Measurements from ENCODE around the gene NKAIN2.

Gene NKAIN2

DNA sequence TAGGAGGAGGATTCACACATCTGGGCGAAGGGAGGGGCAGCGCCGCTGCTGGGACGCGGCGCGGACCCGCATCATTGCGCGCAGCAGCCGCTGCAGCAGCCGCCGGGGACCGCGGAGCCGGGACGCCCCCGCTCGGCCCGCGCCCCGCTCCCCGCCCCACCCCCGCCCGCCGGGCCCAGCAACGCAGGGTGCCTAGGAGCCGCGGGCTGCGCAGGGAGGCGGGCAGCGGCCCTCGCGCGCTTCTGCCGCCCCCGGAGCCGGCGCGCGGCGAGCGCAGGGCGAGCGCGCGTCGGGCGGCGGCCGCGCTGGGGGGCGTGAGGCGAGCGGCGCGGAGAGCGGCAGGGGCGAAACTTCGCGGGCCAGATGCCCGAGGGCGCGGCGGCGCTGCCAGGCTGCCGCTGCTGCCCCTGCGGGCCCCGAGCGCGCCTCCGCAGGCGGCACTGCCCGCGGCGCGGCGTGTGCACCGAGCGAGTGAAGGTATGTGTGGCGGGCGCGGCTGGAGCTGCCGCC, at the start of gene NKAIN2:
TSS of gene NKAIN2 (plus strand) at position 362 of the 510 bp plus-strand sequence.
- no peak for DNase-seq (ENCODE audit: low read depth in 2 of 2)

DNA sequence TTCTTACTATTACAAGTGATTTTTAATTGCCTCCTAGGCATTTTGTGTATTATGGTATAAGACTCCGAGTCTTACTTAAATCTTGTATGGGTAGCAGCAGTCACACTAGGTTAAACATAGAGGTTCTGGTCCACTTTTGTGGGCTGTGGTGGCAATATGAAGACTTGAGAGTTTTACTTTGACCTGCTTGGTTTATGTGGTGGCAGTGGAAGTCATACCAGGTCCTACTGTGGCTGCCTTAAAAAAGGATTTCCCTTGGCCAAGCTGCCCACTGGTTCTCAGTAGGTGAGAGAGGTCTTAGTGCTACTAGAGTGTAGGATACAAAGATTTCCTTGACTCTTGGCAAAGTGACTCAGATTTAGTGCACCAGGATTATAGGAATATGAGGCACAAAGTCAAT, 44.2 kb upstream of the NKAIN2 start:
- no peak for DNase-seq (ENCODE audit: low read depth in 2 of 2)

DNA sequence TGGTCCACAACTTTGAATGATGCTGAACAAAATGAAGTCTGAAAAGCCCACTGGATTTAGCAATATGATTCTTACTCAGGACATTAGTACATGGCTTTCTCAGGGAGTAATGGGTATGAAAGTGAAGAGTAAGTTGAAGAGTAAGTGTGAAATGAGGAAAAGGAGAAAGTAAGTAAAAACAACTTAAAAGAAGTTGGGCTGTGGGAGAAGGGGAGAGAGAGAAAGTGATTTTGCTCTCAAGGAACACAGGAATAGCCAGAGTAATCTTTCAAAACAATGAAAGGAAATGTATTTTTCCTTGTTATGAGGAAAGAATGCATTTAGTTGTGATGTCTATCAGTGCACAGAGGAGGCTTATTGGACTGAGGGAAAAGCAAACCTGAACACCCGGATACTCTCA, 39.8 kb upstream of the NKAIN2 start:
- DNase-seq (ENCODE audit: low read depth in 2 of 2), result no peak

DNA sequence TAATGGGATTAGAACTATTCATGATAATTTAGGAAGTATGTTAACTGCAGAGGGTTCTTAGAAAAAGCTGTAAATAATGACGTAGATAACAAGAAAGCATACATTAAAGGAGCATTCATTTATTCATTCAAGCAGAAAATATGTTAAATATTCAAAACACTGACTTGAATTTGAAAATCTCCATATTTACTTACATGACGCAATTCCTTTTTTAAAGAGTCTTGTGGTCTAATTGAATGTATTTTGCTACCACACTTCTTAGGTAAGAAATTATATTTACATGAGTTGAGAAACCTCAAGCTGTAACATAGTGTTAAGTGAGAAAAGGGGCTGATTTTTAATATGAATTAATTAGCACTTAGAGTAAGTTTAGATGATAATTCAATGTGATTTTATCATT, 38.9 kb upstream of the NKAIN2 start:
- no peak for DNase-seq (ENCODE audit: low read depth in 2 of 2)

DNA sequence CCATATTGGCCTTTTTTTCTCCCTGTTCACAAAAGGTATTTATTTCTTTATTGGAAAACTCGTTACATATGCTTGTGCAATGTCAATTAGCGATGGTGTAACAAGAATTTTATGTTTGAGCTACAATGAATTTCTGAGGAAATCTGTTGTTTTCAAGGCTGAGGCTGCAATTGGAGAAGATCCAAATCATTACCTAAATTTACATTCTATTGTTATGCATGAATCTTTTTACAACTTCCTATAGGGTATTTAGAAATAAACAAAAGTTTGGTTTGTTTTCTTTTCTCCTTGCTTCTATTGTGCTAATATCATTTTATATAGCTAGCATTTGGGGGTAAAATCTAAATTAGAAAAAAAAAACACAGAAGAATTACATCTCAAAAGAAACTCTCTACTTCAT, 34.7 kb upstream of the NKAIN2 start:
- no peak for DNase-seq (ENCODE audit: low read depth in 2 of 2)

DNA sequence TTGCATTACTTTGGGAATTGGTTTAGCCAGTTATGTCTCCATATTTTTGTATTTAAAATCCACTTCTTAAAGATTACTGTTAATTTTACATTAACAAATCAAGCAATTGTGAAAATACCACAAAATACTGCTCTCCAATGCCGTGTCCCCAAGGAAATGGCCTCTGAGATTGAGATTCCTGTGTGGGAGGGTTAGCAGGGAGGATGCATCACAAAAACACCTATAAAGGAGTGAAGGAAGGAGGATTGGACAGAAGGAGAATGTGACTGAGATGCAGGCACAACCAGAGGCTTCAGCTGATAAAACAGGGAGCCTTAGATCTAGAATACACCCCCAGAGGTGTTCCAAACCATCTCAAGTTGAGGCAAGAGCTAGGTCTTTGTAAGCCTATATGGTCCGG, 34.2 kb upstream of the NKAIN2 start:
- no peak for DNase-seq (ENCODE audit: low read depth in 2 of 2)

DNA sequence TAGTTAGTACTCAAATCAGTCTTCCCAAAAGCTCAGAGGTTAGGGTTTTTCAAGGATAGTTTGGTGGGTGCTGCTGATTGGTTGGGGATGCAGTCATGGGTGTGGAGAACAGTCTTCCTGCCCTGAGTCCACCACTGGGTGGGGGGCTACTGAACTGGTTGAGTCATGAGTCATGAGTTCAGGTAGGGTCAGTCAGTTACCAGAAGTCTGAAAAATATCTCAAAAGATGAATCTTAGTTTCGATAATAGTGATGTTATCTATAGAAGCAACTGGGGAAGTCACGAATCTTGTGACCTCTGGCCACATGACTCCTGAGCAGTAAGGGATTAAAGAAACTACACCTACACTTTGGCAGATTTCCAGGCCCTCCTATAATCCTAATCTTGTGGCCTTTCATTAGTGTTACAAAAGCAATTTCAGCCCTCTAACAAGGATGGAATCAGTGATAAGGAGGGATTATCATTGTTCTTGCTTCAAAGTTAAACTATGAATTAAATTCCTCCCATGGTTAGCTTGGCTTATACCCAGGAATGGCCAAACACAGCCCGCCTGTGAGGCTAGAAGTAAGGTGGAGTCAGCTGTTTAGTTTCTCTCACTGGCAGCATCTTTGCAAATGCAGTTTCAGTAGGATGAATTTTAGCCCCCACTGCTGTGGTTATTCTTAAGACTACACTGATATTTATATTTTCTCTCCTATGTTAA, 33.3 kb upstream of the NKAIN2 start:
- DNase-seq (ENCODE audit: low read depth in 2 of 2), result no peak

DNA sequence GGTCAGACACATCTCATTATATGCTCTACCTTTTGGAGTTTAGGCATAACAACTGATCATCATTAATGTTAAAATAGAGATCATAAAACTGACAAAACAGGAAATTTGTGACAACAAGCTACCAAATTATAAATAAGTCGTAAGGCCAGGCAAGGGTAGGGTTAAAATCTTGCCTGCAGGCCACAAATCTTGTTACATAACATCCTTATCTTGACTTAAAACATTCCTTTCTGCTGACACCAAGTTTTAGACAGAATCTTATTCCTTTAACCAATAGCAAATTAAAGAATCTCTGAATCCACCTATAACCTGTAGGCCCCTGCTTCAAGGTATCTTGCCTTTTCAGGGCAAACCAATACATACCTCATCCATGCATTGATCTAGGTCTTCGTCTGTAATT, 32.5 kb upstream of the NKAIN2 start:
- DNase-seq (ENCODE audit: low read depth in 2 of 2), result no peak

DNA sequence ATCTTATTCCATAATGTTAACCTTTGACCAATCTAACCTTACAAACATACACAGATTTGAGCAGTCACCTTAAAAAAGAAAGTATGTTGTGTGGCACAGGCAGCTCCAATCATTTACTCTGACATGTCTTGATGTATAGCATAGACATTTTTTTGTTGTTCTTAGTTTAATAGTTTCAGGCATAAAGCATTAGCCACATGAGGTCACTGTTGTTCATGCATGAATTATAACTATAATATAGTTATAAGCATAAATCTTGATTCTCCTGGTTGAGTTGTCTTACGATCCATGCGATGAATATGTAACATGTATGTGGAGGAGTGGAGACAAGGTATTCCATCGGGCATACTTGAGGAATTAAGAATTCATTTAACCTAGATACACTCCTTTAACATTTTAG, 26.1 kb upstream of the NKAIN2 start:
- DNase-seq (ENCODE audit: low read depth in 2 of 2), result no peak

DNA sequence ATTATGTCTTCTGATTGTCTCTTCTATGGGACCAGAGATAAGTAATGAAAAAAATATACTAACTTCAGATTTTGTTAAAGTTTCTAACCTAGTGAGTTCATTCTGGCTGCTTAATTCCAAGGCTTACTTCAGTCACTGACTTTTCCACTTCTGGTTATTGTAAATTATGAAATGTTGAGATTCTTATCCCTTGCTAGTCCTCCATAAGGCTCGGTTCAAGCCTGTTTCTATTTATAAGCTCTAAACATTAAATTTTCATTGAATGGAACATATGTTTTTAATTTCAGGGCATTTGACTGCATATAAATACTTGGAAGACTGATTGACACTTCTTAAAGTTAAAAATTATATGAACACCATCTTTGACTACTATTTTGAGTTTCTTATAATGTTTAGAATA, 23.6 kb upstream of the NKAIN2 start:
- no peak for DNase-seq (ENCODE audit: low read depth in 2 of 2)

DNA sequence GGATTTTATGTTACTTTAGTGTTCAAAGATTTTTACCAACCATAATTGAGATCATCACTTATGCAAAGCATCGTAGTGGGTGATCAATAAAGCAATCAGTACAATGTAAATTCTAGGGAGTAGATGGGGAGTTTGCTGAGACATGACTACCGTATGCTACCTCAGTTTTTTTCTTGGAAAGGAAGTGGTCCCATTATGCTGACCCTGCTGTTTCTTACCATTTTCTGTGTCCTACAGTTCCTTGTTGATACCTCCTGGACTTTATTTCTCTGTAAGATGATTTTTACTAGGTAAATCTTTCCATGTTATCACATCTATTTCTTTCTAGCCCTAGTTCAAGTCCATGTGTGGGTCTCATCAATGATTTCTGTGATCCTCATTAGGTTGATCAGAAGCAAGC, 19.3 kb upstream of the NKAIN2 start:
- no peak for DNase-seq (ENCODE audit: low read depth in 2 of 2)

DNA sequence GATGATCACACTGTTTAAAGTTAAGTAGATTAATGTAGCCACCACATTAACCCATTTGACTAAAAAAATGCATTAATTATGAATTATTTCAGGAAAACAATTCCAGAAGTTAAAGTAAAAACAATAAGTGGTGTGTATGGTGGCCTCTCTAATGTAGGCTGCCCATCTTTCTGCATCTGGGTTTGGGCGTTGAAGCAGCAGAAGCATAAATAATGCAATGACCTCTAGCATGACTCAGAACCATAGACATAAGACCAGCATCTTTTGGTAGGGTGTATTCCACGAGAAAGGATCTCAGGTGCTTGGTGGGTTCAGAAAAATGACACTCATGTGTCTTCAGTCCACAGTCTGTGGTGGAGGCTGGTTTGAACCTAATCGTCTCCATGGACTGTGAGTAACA, 18.6 kb upstream of the NKAIN2 start:
- DNase-seq (ENCODE audit: low read depth in 2 of 2), result no peak

DNA sequence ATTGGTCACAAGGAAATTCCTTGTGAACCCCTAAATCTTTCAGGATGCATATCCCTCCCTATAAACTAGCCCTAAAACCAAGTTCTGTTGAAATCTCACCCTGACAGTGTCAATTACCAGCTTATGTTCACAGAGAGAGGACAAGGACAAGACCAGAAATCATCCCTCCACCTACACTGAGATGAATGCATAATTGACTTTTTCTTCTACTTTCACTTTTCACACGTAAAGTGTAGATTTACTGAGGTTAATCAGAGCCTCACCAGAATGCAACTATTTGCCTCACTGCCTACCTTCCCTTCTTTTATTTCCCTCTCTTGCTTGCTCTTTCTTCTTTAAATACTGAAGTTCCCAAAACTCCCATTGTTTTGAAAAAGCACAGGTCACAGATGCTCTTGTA, 15.3 kb upstream of the NKAIN2 start:
- no peak for DNase-seq (ENCODE audit: low read depth in 2 of 2)

DNA sequence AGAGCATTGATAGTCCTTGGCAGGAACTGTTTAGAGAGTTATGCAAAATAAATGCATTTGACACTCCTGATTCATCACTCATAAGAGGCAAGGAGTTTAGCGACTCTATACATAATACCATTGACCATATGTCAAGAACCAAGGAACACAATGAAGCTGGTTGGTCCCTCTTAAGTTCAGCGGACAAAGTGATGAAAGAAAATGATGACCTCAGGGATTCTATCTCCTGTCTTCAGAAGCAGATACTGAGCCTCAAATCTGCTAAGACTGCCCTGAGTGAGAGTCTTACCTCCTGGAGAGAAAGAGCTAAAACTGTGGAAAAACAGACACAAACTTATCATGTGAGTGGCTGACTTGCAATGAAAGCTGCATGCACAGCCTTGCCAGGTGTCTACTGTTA, 9.5 kb upstream of the NKAIN2 start:
- no peak for DNase-seq (ENCODE audit: low read depth in 2 of 2)

DNA sequence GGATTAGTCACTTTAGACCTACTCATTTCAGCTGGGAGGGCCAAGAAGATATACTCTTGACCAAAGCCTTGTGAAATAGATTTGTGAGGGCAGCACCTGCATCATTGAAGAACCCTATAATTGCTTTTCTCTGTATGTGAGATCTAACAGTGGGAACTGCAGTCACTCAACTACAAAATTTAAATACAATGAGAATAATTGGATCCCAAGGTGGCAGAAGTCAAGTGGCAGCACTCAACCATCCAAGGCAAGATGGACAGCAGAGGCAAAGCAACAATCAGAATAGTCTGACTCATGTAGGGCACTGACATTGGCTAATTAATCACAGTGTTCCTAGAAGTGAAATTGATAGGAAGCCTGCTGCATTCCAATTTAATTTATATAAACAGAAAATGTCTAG, 8.9 kb upstream of the NKAIN2 start:
- DNase-seq (ENCODE audit: low read depth in 2 of 2), result no peak

DNA sequence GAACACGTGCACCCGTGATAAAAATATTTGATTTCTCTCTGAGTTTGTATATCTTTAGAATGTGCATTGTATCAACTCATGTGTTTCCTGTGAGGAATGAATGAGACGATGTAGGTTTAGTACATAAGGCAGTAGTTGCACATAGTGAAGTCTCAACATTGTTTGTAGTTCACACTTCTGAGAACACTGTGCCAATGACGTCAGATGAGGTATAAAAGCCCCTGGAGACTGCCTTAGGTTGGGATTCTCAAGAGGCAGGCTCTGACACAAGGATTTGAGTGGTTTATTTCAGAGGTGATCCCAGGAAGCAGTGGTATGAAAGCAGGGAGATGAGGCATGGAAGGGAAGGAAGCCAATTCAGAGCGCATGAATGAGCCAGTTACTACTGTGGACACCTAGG, 2.6 kb upstream of the NKAIN2 start:
- no peak for DNase-seq (ENCODE audit: low read depth in 2 of 2)

DNA sequence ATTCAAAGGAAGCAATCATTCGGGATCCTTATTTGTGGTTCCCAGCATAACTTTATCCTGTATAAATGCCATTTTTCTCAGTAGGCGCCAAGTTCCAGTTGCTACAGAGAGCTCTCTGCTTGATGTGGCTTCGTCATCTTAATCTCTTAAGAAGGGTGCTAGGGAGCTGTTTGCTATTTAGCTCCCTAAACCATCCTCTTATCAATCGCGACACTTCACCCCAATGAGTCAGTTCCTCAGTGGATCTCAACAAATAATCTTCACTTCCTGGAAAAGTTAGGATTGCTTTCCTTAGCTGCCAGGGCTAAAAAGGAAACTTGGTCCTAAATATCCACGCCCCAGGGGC, 1.3 kb upstream of the NKAIN2 start:
- no peak for DNase-seq (ENCODE audit: low read depth in 2 of 2)

DNA sequence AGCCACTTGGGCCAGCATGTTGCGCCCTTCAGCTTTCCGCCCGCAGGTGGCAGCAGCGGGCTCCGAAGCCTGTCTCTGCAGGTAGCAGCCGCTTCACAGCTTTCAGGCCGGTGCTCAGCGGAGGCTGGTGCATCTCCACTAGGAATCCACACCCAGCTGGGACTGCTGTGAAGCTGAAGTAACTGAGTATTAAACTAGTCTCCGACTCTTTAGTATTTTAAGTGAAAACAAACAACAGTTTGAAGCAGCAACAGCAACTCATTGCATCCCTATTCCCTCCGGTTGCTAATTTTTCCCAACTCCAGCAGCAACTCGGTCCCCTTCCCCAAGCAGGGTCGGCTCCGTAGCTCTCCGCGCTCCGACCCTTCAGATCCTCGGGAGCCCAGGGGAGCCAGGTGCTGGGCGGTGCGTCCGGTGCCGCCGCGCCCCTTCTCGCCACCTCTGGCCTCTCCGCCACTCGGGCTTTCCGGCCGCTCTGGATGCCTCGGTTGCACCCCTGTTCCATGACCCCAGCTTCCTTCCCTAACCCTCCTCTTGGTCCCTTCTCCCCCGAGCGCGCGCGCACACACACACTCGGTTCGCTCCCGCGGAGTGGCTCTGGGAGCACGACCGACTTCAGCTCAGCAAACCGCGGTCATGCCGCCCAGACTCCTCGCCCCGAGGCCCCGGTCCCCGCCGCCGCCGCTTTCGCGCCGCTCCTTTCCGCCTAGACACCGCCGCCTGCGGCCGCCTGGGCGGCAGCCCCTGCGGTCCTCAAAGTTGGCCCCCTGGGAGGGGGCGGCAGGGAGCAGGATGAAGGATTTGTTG, 765 bp upstream of the NKAIN2 start:
- DNase-seq (ENCODE audit: low read depth in 2 of 2), result peak; percentile 0 to 18

DNA sequence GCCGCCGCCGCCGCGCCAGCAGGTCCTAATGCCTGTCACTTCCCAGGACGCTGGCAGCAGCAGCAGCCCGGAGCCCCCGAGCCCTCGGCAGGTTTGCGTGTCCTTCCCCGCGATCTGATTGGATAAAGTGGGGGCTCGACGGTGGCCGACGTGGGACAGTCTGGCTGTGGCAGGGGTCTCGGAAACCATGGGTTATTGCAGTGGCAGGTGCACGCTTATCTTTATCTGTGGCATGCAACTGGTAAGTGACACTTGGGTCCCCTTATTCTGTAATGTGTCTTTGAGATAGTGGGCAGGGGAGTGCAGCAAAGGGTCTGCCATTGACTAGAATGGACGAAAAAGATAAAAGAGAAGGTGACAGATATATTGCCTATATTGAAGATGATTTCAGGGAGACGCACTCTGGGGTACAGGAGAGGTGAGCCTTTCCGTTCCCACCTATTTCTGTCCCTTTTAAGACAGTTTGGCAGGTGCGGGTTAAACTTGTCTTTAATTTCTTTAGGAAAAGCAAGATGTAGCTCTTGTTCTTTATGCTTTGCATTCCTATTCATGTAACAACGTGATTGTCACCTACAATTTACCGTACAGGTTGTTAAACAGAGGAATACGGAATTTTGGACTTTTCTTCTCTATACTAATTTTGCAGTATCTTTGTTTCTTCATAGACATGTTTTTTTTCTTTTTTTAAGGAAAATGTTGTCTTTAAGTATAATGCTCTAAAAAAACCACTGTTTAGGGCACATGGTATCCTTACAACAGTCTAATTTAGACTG, 535 bp downstream of the NKAIN2 start:
- DNase-seq (ENCODE audit: low read depth in 2 of 2), result no peak

DNA sequence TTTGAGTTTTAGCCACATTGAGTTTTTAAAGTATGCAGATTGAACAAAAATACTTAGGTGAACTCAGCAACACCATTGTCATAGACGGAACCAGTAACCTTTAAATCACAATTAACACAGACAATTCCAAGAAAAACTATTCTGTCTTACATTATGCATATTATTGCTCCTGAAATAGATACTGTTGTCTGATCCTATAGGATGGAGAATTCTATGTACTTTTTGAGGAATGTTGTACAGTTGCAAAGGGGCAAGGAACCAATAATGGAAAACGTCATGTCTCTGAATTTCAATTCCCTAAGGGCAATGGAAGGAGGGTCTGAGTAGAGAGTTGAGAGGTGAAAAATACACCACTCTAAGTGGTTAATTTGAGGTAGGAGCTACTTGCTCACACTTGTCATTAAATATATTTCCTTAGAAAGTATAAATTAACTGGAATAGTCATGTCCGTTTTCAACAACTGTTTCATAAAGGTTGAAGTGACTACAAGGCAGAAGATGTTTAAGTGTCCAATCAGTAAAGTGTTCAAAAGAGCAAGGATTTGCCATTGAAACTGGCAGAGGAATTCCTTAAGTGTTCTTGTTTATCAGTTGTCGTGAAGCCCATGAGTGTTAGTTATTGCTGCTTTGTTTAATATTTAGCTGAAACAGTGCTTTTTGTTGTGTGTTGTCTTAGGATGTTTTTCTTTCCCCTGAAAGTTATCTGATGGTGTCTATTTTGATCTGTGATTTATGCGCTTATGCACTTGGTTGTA, 1.3 kb downstream of the NKAIN2 start:
- no peak for DNase-seq (ENCODE audit: low read depth in 2 of 2)

DNA sequence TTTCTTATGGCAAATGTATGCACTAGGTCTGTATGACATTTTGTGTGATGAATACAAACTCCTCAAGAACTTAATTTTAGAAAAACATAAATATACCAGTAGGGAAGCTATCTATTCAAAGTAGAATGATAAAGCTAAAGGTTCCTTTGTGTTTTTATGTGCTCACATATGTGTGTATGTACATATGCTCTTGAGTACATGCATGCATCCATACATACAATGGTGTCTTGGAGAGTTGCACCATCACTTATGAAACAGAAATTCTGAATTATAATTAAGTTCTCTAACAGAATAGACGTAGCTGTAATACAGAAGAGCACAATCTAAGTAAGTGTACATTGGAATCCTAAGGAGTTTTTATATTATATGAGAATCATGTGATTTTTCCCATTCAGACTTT, 2.3 kb downstream of the NKAIN2 start:
- no peak for DNase-seq (ENCODE audit: low read depth in 2 of 2)

DNA sequence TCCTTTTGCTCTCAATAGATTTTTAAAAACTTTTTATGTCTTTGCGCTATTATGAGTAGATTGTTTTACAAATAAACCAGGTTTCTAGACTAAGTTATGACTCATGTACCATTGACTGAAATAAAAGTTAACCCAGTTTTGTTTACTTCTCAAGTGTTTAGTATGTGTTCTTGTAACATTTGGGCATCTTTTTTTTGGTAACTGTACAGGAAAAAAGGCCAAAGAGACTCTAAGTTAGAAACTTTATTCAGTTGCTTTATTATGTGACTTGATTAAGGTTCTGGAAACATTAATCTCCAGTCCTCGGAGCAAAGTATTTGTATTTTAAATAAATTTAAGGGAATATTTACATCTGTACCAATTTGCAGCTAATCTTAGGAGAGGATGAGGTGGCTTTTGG, 2.9 kb downstream of the NKAIN2 start:
- DNase-seq (ENCODE audit: low read depth in 2 of 2), result no peak

Data from stimulated activated CD8-positive, alpha-beta memory T cell treated with anti-CD3 and anti-CD28 coated beads, Interleukin-7, amount 100 ng/mL, for 1 hour (primary cell).